ENCODE data around the gene IFITM1. TPM values are rescaled to one million over a fixed set of nuclear protein-coding genes. Genes with fewer than 3 reads are reported as not detected.
A peak's percentile ranks its signal among the peaks of the same experiment; 100 is the strongest.

Gene IFITM1
- total and polyA plus RNA-seq, 2 of the 13 experiments (the other 11 are each of a cell fraction or from before 2014, with no cell fraction given): 0.38 to 11.1 TPM

DNA sequence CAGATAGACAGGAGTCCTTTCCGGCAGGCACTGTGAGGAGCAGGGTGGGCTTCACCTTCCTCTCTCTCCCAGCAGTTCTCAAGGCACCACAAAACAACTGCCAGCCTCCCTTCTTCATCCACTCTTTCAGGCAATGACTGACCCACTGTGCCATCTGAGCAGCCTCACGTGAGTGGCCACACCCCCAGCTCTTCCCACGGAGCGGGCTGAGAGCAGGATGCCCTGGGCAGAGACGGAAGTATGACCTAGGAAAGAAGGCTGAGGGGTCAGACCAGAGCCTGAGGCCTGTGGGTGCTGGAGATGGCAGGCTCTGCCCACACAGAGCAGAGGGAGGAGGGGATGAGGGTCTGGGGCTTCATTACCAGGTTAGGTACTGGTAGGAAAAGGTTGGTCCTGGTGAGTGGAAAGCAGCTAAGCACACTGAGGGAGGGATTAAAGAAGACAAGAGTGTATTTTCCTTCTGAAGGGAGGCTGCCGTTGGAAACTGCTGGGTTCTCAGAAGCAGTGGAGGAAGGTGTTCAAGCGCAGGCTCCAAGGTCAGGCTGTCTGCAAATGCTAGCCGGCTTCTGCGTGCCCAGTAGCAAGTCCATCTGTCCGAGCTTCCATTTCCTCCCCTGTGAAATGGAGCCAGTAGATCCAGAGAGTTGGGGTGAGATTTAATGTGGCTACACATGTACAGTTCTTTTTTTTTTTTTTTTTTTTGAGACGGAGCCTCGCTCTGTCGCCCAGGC, 31.0 kb upstream of the IFITM1 start:
- Histone ChIP-seq H3K4me2 (ENCODE audit: low read depth, low read length) (no peak overlapping the region), H3K79me2 (ENCODE audit: insufficient read depth, low read length) (no peaks in the 10 kb centered on the region), H4K20me1 (ENCODE audit: insufficient read depth, low read length) (no peaks in the 10 kb centered on the region), H3K36me3 (replicated peaks in 1 of 2; ENCODE audit: control insufficient read depth in 1 of 2, insufficient read depth in 2 of 2, low read length in 2 of 2) (no peaks in the 10 kb centered on the region), H3K4me3 (replicated peaks in 1 of 3; ENCODE audit: insufficient read depth in 1 of 3, low read depth in 2 of 3, low read length in 3 of 3) (no peak overlapping the region), H3K4me1 (ENCODE audit: insufficient read depth, low read length) (peaks cover 24% of the 10 kb centered on the region), H3K9me3 (ENCODE audit: low read length) (no peaks in the 10 kb centered on the region), H3K27me3 (ENCODE audit: control insufficient read depth in 1 of 2, insufficient read depth in 2 of 2, low read length in 2 of 2) (peaks cover 10 to 89% of the 10 kb centered on the region in 2 experiments), H2AFZ (ENCODE audit: low read length) (no peak overlapping the region), H3K9ac (ENCODE audit: insufficient read depth, low read depth, low read length) (no peak overlapping the region), H3K27ac (ENCODE audit: extremely low read length, insufficient read depth, low read length) (no peak overlapping the region)
- ATAC-seq (no peak), FAIRE-seq (no peak), DNase-seq (ENCODE audit: low spot score) (no peak)
- in situ Hi-C loops (cut with HindIII; ENCODE audit: extremely low pct_ligation_motif_present, low pct_unique_long_range_greater_than_20kb): no loop called here
- POLR2A ChIA-PET: no interaction called here
- CTCF ChIA-PET (ENCODE audit: low intra/inter-chr PET ratio, low total read pairs): no interaction called here
- WGBS (ENCODE audit: low lambda C conversion rate): 37% methylated on average over 13 of the region's 13 CpGs
- no peak for TF ChIP-seq ZBTB42 (CRISPR knock-in tag; IDR thresholded peaks at IDR 0.05)
- no peak for TF ChIP-seq GFI1 (CRISPR knock-in tag; IDR thresholded peaks at IDR 0.05; ENCODE audit: borderline replicate concordance)
- TF ChIP-seq, protein P1, sequence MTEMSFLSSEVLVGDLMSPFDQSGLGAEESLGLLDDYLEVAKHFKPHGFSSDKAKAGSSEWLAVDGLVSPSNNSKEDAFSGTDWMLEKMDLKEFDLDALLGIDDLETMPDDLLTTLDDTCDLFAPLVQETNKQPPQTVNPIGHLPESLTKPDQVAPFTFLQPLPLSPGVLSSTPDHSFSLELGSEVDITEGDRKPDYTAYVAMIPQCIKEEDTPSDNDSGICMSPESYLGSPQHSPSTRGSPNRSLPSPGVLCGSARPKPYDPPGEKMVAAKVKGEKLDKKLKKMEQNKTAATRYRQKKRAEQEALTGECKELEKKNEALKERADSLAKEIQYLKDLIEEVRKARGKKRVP (CRISPR knock-in tag; IDR thresholded peaks at IDR 0.05): no peak
- TF ChIP-seq, protein P2, sequence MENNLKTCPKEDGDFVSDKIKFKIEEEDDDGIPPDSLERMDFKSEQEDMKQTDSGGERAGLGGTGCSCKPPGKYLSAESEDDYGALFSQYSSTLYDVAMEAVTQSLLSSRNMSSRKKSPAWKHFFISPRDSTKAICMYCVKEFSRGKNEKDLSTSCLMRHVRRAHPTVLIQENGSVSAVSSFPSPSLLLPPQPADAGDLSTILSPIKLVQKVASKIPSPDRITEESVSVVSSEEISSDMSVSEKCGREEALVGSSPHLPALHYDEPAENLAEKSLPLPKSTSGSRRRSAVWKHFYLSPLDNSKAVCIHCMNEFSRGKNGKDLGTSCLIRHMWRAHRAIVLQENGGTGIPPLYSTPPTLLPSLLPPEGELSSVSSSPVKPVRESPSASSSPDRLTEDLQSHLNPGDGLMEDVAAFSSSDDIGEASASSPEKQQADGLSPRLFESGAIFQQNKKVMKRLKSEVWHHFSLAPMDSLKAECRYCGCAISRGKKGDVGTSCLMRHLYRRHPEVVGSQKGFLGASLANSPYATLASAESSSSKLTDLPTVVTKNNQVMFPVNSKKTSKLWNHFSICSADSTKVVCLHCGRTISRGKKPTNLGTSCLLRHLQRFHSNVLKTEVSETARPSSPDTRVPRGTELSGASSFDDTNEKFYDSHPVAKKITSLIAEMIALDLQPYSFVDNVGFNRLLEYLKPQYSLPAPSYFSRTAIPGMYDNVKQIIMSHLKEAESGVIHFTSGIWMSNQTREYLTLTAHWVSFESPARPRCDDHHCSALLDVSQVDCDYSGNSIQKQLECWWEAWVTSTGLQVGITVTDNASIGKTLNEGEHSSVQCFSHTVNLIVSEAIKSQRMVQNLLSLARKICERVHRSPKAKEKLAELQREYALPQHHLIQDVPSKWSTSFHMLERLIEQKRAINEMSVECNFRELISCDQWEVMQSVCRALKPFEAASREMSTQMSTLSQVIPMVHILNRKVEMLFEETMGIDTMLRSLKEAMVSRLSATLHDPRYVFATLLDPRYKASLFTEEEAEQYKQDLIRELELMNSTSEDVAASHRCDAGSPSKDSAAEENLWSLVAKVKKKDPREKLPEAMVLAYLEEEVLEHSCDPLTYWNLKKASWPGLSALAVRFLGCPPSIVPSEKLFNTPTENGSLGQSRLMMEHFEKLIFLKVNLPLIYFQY (CRISPR knock-in tag; IDR thresholded peaks at IDR 0.05; ENCODE audit: borderline replicate concordance): no peak
- TF ChIP-seq BHLHE40 (IDR thresholded peaks at IDR 0.05; ENCODE audit: low read length): 0 out of 2 replicates have a peak, but pooled peaks have one; percentile 28
- intact Hi-C loops (cut with micrococcal nuclease; ENCODE audit: unreplicated experiment): no loop called here
- no TSS peak for BruUV-seq (replicated peaks)
